Small intestine (tissue), 16 donors: Measurements from ENCODE around the gene KRT1. TPM values are rescaled to one million over a fixed set of nuclear protein-coding genes. Genes with fewer than 3 reads are reported as not detected.

Source experiments
- DNase-seq, 2 donors: peaks; one replicate each; pipeline versions ENCODE4 v3.0.0 to v3.0.0-alpha.2; 2013
- FAIRE-seq: peaks from 2 replicates; lab custom pipeline; 2012; peaks lifted over from hg19 to GRCh38; lab: Jason Lieb, UNC
- H3K27ac ChIP-seq, 3 donors: one replicate each; pipeline ENCODE4 v1.5.1; 2013; ENCODE audit warnings: low read length in 2 of 3, mild to moderate bottlenecking in 2 of 3, control low read depth in 1 of 3, inconsistent platforms in 1 of 3, low read depth in 1 of 3, moderate library complexity in 1 of 3
- H3K27me3 ChIP-seq, 3 donors: one replicate each; pipeline ENCODE4 v1.6.1; 2013; ENCODE audit warnings: low read length in 3 of 3, inconsistent platforms in 1 of 3; ENCODE audit not compliant: control insufficient read depth in 3 of 3, insufficient read depth in 3 of 3
- H3K36me3 ChIP-seq, 3 donors: one replicate each; pipeline ENCODE4 v1.6.1; 2013; ENCODE audit warnings: low read length in 3 of 3, inconsistent platforms in 1 of 3, low read depth in 1 of 3, mild to moderate bottlenecking in 1 of 3, moderate library complexity in 1 of 3; ENCODE audit not compliant: control insufficient read depth in 3 of 3, insufficient read depth in 2 of 3
- H3K4me1 ChIP-seq, 3 donors: one replicate each; pipeline ENCODE4 v1.6.1; 2013; ENCODE audit warnings: low read length in 2 of 3, inconsistent platforms in 1 of 3, low read depth in 1 of 3, mild to moderate bottlenecking in 1 of 3, moderate library complexity in 1 of 3; ENCODE audit not compliant: control insufficient read depth in 3 of 3, insufficient read depth in 2 of 3
- H3K4me3 ChIP-seq, 3 donors: one replicate each; pipeline ENCODE4 v1.5.1; 2013; ENCODE audit warnings: low read length in 3 of 3, control low read depth in 1 of 3, inconsistent platforms in 1 of 3, low read depth in 1 of 3, mild to moderate bottlenecking in 1 of 3, moderate library complexity in 1 of 3
- H3K9me3 ChIP-seq, 2 donors: one replicate each; pipeline ENCODE4 v1.6.1; 2013; ENCODE audit warnings: low read depth in 1 of 2, low read length in 1 of 2; ENCODE audit not compliant: control insufficient read depth in 2 of 2, insufficient read depth in 1 of 2
- WGBS, 3 donors: extraction: QIAGEN DNeasy Blood & Tissue Kit; methylation state at CpG; one replicate each; pipeline ENCODE4 v1.1.7; 2013; 5-methylcytosine and 5-hydroxymethylcytosine counted together
- long read RNA-seq, 10 donors: transcript quantifications; one replicate each; lab custom pipeline, GENCODE V29; 2026
- polyA plus RNA-seq, 4 donors: library from polyadenylated mRNA; stranded (reverse) in 3 of 4; unstranded in 1 of 4; fragments of 200-250 nt in 3 of 4; fragments of 120-200 nt in 1 of 4; gene quantifications; one replicate each; pipeline versions ENCODE4 v1.2.1 to v1.2.3, GENCODE V29; 2013
- donor health status: healthy with polysubstance abuse.
- donor health status: control.
- donor health status: control.
- donor health status: Bipolar disorder and iron deficiency.
- donor health status: healthy.

Gene KRT1
- under 1 TPM in 1 of 4 donors, not detected in 3; 0.50 TPM for polyA plus RNA-seq
- long read RNA-seq, donor 1 = 0 reads
- long read RNA-seq, donor 2 = 0 reads
- long read RNA-seq, donor 3 = 0 reads
- long read RNA-seq, donor 4 = 0 reads
- long read RNA-seq, donor 5 = 0 reads
- long read RNA-seq, donor 6 = 0 reads
- long read RNA-seq, donor 7 = 0 reads
- long read RNA-seq, donor 8, transcript KRT1-201 (9 exons, 2,451 nt) = major isoform, 12 of 12 reads
- long read RNA-seq, donor 8, partial matches to known transcripts = 0 of 12 reads
- long read RNA-seq, donor 8, other reads (novel, unspliced or antisense) = 0 of 12 reads
- long read RNA-seq, donor 9 = 0 reads
- long read RNA-seq, donor 10 = 0 reads

DNA sequence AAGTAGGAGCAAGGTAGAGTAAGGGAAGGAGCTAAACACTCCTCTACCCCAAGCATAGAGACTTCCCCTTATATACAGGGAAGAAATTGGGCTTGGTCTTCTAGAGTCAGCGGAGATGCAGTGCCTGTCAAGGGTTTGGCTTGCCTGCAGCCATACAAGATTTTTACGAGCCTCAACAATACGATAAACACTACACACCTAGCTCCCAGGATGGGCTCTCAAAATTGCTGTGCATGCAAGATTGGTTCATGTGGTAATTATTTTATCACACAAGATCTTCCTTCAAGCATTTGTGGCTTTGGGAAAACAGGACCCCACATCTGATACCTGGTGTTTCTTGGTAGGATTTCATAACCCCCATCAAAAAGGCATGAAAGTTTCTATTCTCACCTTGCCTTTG, at the start of gene KRT1:
Gene KRT1 (minus strand): TSS at position 45 of the 400 bp plus-strand sequence. CDS start 59 bp downstream, outside the sequence.
- Histone ChIP-seq H3K4me1 (no peaks in the 10 kb centered on the region), H3K27me3 (peaks cover 0 to 26% (median 0%) of the 10 kb centered on the region in 3 donors), H3K9me3 (no peaks in the 10 kb centered on the region), H3K36me3 (no peaks in the 10 kb centered on the region), H3K4me3 (no peak within 1 kb of the TSS), H3K27ac (no peak within 1 kb of the TSS)
- FAIRE-seq (no peak), DNase-seq (no peak)
- 89 to 96% (median 95%) methylated on average over 3 of the region's 3 CpGs for WGBS, 3 donors

DNA sequence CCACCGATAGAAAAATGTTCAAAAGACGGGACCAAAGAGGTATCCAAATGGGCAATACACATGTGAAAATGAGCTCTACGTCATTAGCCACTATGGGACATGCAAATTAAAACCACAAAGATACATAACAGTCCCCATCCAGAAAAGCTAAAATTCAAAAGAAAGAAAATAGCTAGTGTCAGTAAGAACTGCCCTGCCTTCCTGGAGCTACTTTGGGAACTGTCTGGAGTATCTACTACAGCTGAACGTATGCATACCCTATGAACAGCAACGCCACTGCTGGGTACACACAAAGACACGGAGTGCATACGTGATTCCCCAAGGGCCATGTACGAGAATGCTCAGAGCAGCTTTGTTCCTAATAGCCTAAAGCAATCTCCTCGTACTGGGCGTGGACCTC, 48.9 kb upstream of the KRT1 start:
- FAIRE-seq (no peak), DNase-seq (no peak)
- H3K27ac ChIP-seq = no peak overlapping the region
- H3K27me3 ChIP-seq = peaks cover 0 to 11% (median 3%) of the 10 kb centered on the region in 3 donors
- WGBS, 3 donors = 73 to 80% (median 73%) methylated on average over 10 of the region's 10 CpGs
- no peaks in the 10 kb centered on the region for H3K9me3 ChIP-seq
- H3K36me3 ChIP-seq = no peaks in the 10 kb centered on the region
- no peaks in the 10 kb centered on the region for H3K4me1 ChIP-seq
- no peak overlapping the region for H3K4me3 ChIP-seq

DNA sequence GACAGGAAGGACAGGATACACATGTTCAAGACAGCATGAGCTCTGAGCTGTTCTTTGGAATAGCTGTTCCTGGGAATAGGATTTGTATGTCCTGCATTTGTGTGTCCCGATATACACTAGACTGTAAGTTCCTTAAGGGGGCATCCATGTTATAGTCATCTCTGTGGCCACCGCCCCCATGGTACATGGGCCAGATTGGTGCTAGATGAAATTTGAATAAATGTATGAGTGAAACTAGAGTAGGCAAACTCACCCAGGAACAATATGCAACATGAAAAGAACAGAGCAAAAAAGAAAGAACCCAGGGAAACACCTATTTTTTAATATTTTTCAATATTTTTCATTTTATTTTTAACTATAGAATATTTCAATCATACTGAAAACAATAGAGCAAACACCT, 48.2 kb upstream of the KRT1 start:
- no peak for DNase-seq
- FAIRE-seq = no peak
- H3K27me3 ChIP-seq = peaks cover 0 to 11% (median 3%) of the 10 kb centered on the region in 3 donors
- H3K27ac ChIP-seq = no peak overlapping the region
- WGBS, 3 donors = 84 to 97% (median 90%) methylated on average over 2 of the region's 2 CpGs
- H3K4me3 ChIP-seq = no peak overlapping the region
- no peaks in the 10 kb centered on the region for H3K4me1 ChIP-seq
- H3K9me3 ChIP-seq = no peaks in the 10 kb centered on the region
- no peaks in the 10 kb centered on the region for H3K36me3 ChIP-seq

DNA sequence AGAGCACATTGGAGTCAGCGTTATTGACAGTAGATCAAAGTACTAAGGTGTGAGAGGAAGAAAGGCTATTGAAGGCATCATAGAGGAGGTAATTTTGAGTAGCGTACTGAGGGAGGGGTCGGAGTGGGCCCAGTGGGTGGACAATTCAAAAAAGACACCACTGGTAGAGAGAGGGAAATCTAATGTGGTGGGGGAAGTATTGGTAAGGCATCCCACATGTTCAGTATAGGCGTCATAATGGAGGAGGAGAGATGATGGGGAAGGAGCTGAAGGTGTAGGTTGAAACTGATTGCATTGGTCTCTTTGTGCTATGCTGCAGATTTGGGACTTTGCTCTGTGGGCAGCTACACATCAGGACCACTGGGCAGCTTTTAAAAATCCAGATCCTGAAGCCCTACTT, 46.8 kb upstream of the KRT1 start:
- no peaks in the 10 kb centered on the region for H3K36me3 ChIP-seq
- H3K4me3 ChIP-seq = no peak overlapping the region
- DNase-seq (no peak), FAIRE-seq (no peak)
- H3K9me3 ChIP-seq = no peaks in the 10 kb centered on the region
- no peaks in the 10 kb centered on the region for H3K4me1 ChIP-seq
- 26 to 67% (median 57%) methylated on average over 4 of the region's 4 CpGs for WGBS, 3 donors
- peaks cover 0 to 11% (median 3%) of the 10 kb centered on the region in 3 donors for H3K27me3 ChIP-seq
- H3K27ac ChIP-seq = no peak overlapping the region

DNA sequence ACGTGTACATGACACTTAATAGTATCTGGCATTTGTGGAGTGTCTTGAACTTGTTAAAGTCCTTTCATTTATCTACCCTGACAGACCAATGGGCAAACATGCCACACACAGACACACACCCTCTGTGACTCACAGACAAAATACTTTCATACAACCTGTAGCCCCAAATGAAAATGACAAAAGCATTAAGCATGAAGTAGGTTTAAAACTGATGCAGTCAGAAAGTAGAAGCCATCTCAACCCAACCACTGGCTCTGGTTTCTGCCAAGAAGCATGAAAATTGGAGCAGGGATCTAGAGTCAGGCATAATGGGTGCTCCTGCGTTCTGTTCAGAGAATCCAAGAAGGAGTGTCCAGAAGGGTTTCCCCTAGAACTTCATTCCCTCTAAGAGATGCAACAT, 46.2 kb upstream of the KRT1 start:
- no peak overlapping the region for H3K4me3 ChIP-seq
- FAIRE-seq (no peak), DNase-seq (no peak)
- no peaks in the 10 kb centered on the region for H3K4me1 ChIP-seq
- peaks cover 0 to 11% (median under 1%) of the 10 kb centered on the region in 3 donors for H3K27me3 ChIP-seq
- H3K9me3 ChIP-seq = no peaks in the 10 kb centered on the region
- 49 to 71% (median 65%) methylated on average over 2 of the region's 2 CpGs for WGBS, 3 donors
- H3K27ac ChIP-seq = no peak overlapping the region
- H3K36me3 ChIP-seq = no peaks in the 10 kb centered on the region

DNA sequence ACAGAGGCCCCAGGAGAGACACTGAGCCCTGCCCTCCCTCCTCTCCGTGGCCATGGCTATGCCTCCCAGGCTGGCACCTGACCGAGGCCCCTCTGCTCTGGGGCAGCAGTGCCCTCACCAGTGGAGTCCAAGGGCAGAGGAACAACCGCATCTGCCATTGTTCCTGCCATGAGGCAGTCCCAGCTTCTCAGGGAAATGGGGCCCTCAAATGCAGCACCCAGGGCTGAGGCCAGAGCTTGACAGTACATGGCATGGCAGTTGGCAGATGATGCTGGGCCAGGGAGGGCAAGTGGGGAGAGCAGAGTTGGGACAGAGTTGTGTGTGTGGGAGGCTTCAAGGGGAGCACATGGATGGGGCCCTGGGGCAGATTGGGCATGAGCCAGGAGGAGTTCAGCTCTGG, 44.2 kb upstream of the KRT1 start:
- no peaks in the 10 kb centered on the region for H3K9me3 ChIP-seq
- H3K27ac ChIP-seq = no peak overlapping the region
- peaks cover 0 to 14% (median 0%) of the 10 kb centered on the region in 3 donors for H3K27me3 ChIP-seq
- WGBS, 3 donors = 79 to 88% (median 82%) methylated on average over 3 of the region's 3 CpGs
- no peaks in the 10 kb centered on the region for H3K36me3 ChIP-seq
- no peak overlapping the region for H3K4me3 ChIP-seq
- DNase-seq (no peak), FAIRE-seq (no peak)
- no peaks in the 10 kb centered on the region for H3K4me1 ChIP-seq

DNA sequence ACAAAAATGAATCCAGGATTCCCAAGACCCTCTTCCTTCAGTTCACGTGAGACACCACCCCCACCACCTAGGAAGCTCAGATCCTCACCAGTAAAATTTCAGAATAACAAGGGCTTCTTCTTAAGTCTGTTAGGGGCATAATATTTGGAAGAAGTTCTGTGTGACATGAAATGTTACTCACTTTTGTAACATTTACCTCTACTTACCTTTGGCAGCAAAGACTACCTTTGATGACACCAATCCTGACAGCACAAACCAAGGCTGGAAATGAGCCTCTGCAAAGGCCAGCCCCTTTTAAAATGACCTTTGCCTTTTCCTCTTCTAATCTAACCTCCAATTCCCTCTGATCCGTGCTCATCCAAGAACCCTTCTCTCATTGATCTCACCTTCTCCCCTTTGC, 42.5 kb upstream of the KRT1 start:
- Histone ChIP-seq H3K9me3 (no peaks in the 10 kb centered on the region), H3K4me3 (no peak overlapping the region), H3K27me3 (peaks cover 0 to 19% (median 0%) of the 10 kb centered on the region in 3 donors), H3K4me1 (no peaks in the 10 kb centered on the region), H3K36me3 (no peaks in the 10 kb centered on the region), H3K27ac (no peak overlapping the region)
- FAIRE-seq = no peak
- DNase-seq = no peak
- WGBS, 3 donors = 43 to 63% (median 51%) methylated on average over 2 of the region's 2 CpGs

DNA sequence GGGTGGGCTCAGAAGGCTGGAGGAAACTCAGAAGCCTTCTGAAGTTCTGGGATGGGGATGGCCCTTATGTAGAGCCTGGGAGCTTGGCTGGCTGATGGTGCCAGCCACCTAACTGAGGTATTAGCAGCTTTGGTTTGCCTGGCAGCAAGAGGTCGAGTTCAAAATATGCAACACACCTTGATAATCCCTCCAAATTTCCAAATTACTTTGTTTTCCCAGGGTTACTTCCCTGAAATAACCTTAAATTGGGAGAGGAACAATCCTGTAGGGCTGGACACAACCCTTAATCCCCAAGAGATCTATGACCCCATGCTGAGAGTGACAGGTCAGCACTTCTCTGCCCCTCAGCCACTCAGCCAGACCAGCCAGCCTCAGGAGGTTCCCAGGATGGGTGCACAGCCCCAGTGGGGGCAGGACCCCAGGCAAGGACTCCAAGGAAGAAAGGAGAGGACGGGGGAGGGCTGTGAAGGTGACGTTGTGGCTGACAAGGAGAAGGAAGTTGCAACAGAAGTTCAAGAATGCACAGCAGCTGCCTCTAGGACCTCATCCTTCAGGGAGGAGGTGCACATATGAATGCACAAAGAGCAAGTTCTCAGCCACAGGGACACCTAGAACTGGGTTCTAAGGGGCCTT, 41.7 kb upstream of the KRT1 start:
- Histone ChIP-seq H3K36me3 (no peaks in the 10 kb centered on the region), H3K4me3 (no peak overlapping the region), H3K27me3 (peaks cover 0 to 19% (median 0%) of the 10 kb centered on the region in 3 donors), H3K9me3 (no peaks in the 10 kb centered on the region), H3K4me1 (no peaks in the 10 kb centered on the region), H3K27ac (no peak overlapping the region)
- DNase-seq (no peak), FAIRE-seq (no peak)
- 48 to 59% (median 52%) methylated on average over 3 of the region's 3 CpGs for WGBS, 3 donors
